Measurements from ENCODE around the gene CDKAL1. TPM values are rescaled to one million over a fixed set of nuclear protein-coding genes. Genes with fewer than 3 reads are reported as not detected.

Gene CDKAL1
- 18.0 and 26.8 TPM in 2 replicates for total RNA-seq

- H3K4me3 ChIP-seq (ENCODE audit: low read depth, low read length) = peak within 1 kb of the TSS; percentile 100
- no peak for TF ChIP-seq CTCF (IDR thresholded peaks at IDR 0.05; ENCODE audit: insufficient read depth, low read depth, low read length)
- peak; percentile 94 for DNase-seq (ENCODE audit: low read depth)
Measured at GRCh38 chr6:20534295-20535262, at the start of gene CDKAL1. Gene CDKAL1 (plus strand): TSS chr6:20534457. CDS start chr6:20546351, 11,894 bp downstream.

- no peak for DNase-seq (ENCODE audit: low read depth)
- TF ChIP-seq CTCF (IDR thresholded peaks at IDR 0.05; ENCODE audit: insufficient read depth, low read depth, low read length) = no peak
- H3K4me3 ChIP-seq (ENCODE audit: low read depth, low read length) = no peak overlapping the region
Measured at GRCh38 chr6:20486641-20487040, 47.6 kb upstream of the CDKAL1 start.

- TF ChIP-seq CTCF (IDR thresholded peaks at IDR 0.05; ENCODE audit: insufficient read depth, low read depth, low read length) = no peak
- DNase-seq (ENCODE audit: low read depth) = no peak
Measured at GRCh38 chr6:20487669-20488375, 46.4 kb upstream of the CDKAL1 start.

GRCh38 chr6:20490591-20490990, 43.7 kb upstream of the CDKAL1 start:
- no peak for TF ChIP-seq CTCF (IDR thresholded peaks at IDR 0.05; ENCODE audit: insufficient read depth, low read depth, low read length)
- no peak for DNase-seq (ENCODE audit: low read depth)
- no peak overlapping the region for H3K4me3 ChIP-seq (ENCODE audit: low read depth, low read length)

More at GRCh38 chr6:20487669-20488375, 46.4 kb upstream of the CDKAL1 start:
- no peak overlapping the region for H3K4me3 ChIP-seq (ENCODE audit: low read depth, low read length)

- no peak for TF ChIP-seq CTCF (IDR thresholded peaks at IDR 0.05; ENCODE audit: insufficient read depth, low read depth, low read length)
- DNase-seq (ENCODE audit: low read depth) = no peak
- H3K4me3 ChIP-seq (ENCODE audit: low read depth, low read length) = no peak overlapping the region
Measured at GRCh38 chr6:20492099-20492498, 42.2 kb upstream of the CDKAL1 start.

GRCh38 chr6:20497216-20498040, 36.8 kb upstream of the CDKAL1 start:
- H3K4me3 ChIP-seq (ENCODE audit: low read depth, low read length) = no peak overlapping the region
- peak; percentile 38 for DNase-seq (ENCODE audit: low read depth)
- TF ChIP-seq CTCF (IDR thresholded peaks at IDR 0.05; ENCODE audit: insufficient read depth, low read depth, low read length) = no peak

Measured in fibroblast of villous mesenchyme (primary cell).